Renal cortex interstitium (tissue), 11 donors: ENCODE data around the gene FERMT3. TPM values are rescaled to one million over a fixed set of nuclear protein-coding genes. Genes with fewer than 3 reads are reported as not detected.

Source experiments
- DNase-seq, 11 donors: peaks; one replicate each; pipeline ENCODE4 v3.0.0-alpha.2; 2013; ENCODE audit warnings: low read depth in 9 of 11, low spot score in 4 of 11; ENCODE audit errors: extremely low read depth in 1 of 11
- polyA plus RNA-seq, 3 donors: library from polyadenylated mRNA; unstranded; fragments of 120-200 nt; gene quantifications; one replicate each; pipeline ENCODE4 v1.2.1, GENCODE V29; 2013; ENCODE audit not compliant: insufficient read length in 3 of 3

Gene FERMT3
- polyA plus RNA-seq, 3 donors, result 4.7 to 6.5 (median 5.9) TPM

DNA sequence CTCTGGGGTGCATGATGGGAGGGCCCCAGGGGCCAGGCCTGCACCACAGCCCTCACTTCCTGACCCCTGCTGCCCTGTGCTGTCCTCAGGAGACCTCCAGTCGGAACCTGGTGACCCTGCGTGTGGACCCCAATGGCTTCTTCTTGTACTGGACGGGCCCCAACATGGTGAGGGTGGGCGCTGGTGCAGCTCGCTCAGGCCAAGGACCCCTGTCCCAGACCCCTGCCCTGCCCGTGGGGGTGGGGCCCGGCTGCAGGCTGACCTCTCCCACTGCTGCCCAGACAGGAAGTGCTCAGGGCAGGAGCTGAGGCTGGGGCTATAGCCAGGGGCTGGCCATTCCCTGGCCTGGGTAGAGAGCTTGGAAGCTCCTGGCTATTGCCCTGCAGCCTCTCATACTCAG, 47.8 kb downstream of the FERMT3 start:
- DNase-seq, result no peak

DNA sequence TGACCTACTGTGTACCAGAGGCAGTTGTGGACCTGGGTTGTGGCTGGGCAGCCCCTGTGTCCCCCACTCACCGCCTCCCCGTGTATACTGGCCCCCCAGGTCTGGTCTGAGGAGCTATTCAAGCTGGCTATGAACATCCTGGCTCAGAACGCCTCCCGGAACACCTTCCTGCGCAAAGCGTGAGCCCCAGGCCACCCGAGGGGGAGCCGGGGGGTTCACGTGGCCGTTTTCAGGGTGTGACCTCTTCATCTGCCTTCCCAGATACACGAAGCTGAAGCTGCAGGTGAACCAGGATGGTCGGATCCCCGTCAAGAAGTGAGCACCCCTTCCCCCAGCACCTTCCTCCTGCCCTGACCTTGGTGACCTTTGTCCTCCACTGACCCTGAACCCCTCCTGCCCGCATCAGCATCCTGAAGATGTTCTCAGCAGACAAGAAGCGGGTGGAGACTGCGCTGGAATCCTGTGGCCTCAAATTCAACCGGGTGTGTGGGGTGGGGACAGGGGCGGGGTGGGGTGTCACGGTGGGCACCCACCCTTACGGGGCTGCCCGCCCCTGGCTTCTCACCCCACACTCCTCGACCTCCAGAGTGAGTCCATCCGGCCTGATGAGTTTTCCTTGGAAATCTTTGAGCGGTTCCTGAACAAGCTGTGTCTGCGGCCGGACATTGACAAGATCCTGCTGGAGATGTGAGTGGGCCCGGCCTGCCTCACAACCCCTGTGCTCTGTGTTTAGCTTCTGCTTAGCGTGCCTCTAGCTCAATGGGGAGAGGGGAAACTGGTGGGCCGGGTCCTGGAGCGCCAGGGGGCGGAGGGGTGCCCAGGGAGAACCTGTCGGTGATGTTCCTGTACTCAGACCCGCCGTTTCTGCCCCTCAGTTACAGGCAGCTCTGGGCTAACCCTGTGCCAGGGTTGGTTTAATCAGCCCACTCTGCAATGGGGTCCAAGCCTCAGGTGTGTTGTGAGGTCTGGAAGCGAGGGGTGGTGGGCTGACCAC, 48.9 kb downstream of the FERMT3 start:
- DNase-seq, result no peak

DNA sequence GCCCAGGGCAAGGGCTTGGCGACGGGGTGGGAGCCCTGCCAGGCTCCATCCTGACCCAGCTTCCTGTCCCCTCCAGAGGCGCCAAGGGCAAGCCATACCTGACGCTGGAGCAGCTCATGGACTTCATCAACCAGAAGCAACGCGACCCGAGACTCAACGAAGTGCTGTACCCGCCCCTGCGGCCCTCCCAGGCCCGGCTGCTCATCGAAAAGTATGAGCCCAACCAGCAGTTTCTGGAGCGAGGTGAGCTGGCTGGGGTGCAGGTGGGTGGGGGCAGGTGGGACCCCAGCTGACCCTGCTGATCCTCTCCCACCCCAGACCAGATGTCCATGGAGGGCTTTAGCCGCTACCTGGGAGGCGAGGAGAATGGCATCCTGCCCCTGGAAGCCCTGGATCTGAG, 49.8 kb downstream of the FERMT3 start:
- no peak for DNase-seq

DNA sequence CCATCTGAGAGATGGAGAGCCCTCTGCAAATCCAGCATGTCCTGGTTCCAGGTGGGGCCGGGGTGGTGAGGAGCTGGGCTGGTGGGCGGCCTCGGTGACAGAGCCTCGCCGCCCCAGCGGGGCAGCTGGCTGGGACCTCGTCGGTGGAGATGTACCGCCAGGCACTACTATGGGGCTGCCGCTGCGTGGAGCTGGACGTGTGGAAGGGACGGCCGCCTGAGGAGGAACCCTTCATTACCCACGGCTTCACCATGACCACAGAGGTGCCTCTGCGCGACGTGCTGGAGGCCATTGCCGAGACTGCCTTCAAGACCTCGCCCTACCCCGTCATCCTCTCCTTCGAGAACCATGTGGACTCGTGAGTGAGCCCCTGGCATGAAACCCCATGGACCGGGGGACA, 51.8 kb downstream of the FERMT3 start:
- DNase-seq, result no peak

DNA sequence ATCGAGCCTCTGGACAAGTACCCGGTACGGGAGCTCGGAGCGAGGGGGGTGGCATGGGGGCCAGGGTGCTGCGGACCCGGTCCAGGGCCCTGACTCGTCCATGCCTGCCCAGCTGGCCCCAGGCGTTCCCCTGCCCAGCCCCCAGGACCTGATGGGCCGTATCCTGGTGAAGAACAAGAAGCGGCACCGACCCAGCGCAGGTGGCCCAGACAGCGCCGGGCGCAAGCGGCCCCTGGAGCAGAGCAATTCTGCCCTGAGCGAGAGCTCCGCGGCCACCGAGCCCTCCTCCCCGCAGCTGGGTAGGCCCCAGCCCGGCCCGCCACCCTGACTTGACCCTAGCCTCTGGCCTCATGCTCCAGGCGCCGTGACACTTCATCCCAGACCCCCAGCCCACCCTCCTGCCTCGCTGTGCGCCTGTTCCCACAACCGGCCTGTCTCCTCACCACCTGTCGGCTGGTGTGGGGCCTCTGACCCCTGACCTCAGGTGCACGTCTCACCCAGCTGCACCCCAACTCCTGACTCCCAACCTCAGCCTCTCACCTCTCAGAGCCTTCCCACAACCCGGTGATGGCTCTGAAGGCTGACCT, 52.5 kb downstream of the FERMT3 start:
- no peak for DNase-seq

DNA sequence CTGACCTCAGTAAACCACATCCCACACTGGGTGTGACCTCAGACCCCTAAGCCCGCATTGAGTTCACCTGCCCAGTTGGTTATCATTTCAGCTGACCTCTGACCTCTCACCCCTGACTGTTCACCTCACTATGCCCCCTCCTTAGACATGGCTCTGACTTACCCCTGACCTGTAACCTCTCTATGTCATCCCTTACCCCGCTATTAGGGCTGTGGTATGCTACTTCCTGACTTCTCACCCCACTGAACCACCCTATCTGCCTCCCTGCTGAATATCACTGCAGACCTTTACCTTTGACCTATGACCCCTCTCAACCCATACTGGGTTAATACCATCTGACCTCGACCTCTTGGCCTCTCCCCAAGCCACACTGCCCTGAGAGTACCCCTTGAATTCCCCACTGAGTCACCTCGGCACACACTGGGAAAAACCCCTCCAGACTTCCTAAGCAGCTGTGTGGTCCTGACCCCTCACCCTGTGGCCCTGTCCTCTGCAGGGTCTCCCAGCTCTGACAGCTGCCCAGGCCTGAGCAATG, 53.1 kb downstream of the FERMT3 start:
- DNase-seq, result no peak

DNA sequence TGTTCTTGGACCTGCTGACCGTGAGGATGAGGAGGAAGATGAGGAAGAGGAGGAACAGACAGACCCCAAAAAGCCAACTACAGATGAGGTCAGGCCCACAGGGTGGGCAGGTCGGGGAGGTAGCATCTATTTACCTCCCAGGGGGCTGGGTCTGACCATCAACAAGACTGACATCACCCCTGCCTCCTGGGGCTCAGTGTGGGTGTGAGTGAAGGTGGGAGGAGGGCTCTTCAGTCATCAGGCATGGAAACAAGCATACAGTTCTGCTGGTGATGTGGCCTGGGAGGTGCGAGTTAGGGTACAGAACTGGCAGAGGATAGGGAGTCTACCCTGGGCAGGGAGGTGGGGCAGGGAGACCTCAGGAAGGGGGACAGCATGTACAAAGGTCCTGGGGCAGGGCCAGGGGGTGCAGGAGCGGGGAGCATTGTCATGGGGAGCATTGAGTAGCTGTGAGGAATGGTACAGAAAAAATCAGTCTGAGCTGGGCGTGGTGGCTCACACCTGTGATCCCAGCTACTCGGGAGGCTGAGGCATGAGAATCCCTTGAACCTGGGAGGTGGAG, 53.7 kb downstream of the FERMT3 start:
- DNase-seq, result no peak

DNA sequence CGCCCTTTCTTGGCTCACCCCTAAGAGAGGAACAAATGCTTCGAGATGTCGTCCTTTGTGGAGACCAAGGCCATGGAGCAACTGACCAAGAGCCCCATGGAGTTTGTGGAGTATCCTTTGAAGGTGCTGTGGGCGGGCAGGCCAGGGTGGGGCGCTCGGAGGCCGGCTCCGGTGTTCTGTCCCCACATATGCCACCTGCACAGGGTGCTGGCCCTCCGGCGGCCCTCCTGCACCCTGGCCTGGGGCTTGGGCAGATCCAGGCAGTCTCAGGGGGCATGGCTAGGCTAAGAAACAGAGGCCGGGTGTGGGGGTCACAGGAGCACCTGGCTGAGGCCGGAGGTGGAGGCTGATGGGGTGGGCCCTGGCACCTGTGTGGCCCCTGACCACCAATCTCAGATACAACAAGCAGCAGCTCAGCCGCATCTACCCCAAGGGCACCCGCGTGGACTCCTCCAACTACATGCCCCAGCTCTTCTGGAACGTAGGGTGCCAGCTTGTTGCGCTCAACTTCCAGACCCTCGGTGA, 55.1 kb downstream of the FERMT3 start:
- no peak for DNase-seq

DNA sequence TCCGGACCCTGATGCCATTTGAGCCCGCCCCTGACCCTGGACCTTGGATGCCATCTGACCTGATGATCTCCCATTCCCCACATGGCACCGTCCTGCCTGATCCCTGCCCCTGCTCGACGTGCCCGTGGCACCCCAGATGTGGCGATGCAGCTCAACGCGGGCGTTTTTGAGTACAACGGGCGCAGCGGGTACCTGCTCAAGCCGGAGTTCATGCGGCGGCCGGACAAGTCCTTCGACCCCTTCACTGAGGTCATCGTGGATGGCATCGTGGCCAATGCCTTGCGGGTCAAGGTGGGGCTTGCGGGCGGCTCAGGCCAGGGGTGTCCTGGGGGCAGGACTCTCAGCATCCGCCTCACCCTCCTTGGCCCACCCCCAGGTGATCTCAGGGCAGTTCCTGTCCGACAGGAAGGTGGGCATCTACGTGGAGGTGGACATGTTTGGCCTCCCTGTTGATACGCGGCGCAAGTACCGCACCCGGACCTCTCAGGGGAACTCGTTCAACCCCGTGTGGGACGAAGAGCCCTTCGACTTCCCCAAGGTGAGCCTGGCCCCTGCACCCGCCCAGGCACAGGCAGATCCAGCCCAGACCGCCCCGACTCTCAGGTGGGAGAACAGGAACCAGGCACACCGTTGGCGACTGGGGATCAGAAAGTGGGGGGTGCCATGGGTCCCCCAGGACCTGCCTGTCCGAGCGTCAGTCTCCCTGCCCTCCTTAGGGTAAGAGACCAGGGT, 55.9 kb downstream of the FERMT3 start:
- no peak for DNase-seq

DNA sequence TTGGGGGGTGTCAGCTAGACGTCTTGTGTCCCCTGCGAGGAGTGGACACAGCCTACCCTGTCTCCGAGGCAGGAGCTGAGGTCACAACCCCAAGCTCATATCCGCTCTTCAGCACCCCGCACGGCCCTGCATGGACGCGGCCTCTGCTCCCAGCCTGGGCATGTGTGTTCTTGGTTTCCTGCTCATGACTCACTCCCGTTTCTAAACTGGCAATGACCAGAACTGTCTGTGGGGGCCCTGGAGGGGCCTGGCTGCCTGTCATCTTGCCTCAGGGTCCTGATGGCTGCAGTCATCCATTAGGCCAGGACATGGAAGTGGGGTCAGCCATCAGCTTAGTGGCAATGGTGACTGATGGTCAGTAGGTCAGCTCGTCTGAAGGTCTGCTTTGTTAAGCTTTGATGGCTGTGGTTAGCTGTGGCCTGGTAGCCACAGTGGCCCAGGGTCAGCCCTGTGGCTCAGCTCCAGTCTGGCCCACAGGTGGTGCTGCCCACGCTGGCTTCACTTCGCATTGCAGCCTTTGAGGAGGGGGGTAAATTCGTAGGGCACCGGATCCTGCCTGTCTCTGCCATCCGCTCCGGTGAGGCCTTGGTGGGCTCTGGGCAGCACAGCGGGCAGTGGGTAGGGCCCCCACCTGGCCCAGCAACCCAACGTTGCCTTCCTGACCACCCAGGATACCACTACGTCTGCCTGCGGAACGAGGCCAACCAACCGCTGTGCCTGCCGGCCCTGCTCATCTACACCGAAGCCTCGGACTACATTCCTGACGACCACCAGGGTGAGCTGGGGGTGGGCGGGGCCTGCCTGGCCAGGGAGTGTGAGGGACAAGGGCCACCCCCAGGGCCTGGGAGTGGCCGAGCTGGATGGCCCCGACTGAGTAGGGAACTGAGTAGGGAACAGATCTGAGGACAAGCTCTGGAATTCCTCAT, 56.8 kb downstream of the FERMT3 start:
- DNase-seq, result no peak

DNA sequence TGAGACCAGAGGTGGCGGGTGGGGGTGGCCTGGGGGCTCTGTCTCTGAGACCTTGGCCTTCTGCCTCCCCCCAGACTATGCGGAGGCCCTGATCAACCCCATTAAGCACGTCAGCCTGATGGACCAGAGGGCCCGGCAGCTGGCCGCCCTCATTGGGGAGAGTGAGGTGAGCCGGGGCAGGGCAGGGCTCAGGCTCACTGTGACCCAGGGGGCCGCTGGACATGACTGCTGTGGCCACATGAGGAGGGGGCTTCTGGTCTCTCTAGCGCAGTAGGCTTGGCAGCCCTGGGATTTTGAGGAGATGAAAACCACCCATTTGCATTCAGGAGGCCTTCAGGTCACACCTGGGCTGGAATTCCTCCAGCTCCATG, 57.4 kb downstream of the FERMT3 start:
- no peak for DNase-seq

DNA sequence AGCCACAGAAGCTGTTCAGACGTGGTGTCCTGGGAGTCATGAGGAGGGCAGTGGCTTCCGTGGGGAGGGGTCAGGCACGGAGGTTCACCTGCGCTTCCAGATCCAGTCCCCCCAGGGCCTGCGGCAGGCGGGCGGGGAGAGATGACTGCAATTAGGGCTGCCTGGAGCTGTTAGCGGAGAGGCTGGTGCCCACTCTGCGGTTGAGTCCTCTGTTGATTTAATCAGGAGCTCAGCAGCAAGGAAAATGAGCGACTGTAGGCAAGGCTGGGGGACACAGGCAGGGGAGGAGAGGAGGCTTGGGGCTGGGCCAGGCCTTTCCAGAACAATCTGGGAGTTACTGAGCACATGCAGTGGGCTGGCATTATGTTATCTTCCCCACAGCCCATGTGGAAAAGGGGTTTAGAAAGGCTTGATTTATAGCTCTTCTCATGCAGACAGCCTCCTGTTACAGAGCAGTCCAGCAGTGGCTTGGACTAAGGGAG, 57.9 kb downstream of the FERMT3 start:
- DNase-seq, result no peak

DNA sequence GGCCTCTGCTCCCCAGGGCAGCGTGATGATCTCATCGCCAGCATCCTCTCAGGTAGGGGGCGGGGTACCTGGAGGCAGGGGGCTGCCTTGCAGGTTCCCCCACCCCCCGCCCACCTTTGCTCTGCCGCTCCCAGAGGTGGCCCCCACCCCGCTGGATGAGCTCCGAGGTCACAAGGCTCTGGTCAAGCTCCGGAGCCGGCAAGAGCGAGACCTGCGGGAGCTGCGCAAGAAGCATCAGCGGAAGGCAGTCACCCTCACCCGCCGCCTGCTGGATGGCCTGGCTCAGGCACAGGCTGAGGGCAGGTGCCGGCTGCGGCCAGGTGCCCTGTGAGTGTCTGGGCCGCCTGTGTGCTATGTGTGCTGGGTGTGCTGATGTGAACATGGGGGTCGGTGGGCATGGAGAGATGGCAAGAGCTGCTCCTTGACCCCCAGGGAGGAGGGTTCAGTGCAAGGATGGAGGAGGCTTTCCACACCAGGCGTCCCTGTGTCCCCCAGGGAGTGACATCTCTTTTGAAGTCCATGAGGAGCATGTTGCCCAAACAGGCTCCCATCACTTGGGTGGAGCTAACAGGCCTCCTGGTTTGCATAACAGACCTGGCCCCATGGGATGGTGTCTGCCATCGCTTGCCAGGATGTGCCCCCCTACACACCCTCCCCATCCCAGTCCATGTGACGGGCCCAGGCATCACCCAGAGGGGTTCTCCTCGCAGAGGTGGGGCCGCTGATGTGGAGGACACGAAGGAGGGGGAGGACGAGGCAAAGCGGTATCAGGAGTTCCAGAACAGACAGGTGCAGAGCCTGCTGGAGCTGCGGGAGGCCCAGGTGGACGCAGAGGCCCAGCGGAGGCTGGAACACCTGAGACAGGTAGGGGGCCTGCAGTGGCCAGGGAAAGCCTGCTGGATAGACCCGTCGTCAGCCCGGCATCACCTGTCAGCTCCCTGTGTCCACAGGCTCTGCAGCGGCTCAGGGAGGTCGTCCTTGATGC, 58.9 kb downstream of the FERMT3 start:
- no peak for DNase-seq

DNA sequence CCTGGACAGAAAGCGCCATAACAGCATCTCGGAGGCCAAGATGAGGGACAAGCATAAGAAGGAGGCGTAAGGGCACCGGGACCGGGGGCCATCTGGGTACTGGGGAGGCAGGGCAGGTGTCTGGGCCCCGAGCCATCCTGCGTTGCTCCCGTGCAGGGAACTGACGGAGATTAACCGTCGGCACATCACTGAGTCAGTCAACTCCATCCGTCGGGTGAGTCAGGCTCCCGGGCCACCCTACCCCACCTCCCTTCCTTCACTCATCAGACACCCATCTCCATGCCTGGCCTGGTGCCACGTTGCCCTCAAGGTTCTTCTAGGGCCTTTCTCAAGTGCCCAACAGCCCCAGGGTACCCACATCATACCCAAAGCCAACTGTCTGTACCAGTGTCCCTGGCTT, 59.8 kb downstream of the FERMT3 start:
- DNase-seq, result no peak

DNA sequence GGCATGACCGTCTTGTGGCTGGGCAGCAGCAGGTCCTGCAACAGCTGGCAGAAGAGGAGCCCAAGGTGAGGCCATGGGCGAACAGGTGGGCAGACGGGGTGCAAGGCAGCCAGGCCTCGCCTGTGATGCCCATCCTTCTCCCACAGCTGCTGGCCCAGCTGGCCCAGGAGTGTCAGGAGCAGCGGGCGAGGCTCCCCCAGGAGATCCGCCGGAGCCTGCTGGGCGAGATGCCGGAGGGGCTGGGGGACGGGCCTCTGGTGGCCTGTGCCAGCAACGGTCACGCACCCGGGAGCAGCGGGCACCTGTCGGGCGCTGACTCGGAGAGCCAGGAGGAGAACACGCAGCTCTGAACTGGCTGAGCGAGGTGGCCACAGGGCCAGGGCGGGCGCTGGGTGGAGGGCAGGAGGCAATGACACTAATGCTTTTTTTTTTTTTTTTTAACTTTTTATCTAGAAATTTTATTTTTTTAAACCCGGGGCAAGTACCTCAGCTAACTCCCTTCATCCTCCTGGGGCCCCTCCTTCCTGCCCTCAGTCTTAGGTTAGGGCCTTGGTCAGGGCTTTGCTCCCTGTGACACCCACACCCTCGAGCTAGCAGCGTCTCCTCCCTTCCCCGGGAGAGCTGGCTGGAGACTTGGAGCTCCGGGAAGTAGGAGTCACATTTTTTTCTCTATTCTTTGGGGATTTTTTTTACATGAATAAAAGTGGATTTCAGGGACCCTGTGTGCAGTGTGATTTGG, 60.9 kb downstream of the FERMT3 start:
- DNase-seq, result no peak
